HL-60 (cell line): ENCODE results near the gene TGIF1.

Source experiments
- DNase-seq, 2 experiments: peaks; one replicate each; pipeline ENCODE4 v3.0.0-alpha.2; 2010 to 2020; ENCODE audit warnings: low read depth in 1 of 2, low spot score in 1 of 2
- H3K27ac ChIP-seq: fragments of 250-450 bp; sonication (Bioruptor Pico); replicated peaks from 2 replicates; pipeline ENCODE4 v1.5.1; 2020; ENCODE audit warnings: mild to moderate bottlenecking, moderate library complexity
- H3K27me3 ChIP-seq: fragments of 250-450 bp; sonication (Bioruptor Pico); 2 replicates; pipeline ENCODE4 v1.5.1; 2021; ENCODE audit warnings: mild to moderate bottlenecking, moderate library complexity; ENCODE audit not compliant: insufficient read depth, poor library complexity, severe bottlenecking
- H3K4me3 ChIP-seq: replicated peaks from 2 replicates; pipeline ENCODE4 v1.5.1; 2011; ENCODE audit warnings: mild to moderate bottlenecking, control low read depth, low read length; ENCODE audit not compliant: insufficient read depth
- CTCF ChIP-seq: IDR thresholded peaks from one replicate; pipeline ENCODE4 v1.5.1; 2011; ENCODE audit warnings: low read length, control low read depth, inconsistent platforms; ENCODE audit not compliant: insufficient read depth
- GABPA ChIP-seq: IDR thresholded peaks from 2 replicates; pipeline ENCODE4 v1.6.1; 2012; ENCODE audit warnings: low read depth
- POLR2AphosphoS5 ChIP-seq: IDR thresholded peaks from 2 replicates; pipeline ENCODE4 v1.6.1; 2012; ENCODE audit warnings: low read depth
- REST ChIP-seq: IDR thresholded peaks from 2 replicates; pipeline ENCODE4 v1.6.1; 2012; ENCODE audit warnings: low read depth; ENCODE audit not compliant: insufficient replicate concordance
- SPI1 ChIP-seq: IDR thresholded peaks from 2 replicates; pipeline ENCODE4 v1.6.1; 2012; ENCODE audit warnings: low read depth, mild to moderate bottlenecking, borderline replicate concordance

Gene TGIF1

GRCh38 chr18:3498698-3499471 lies 48.9 kb downstream of the TGIF1 start:
- H3K27ac ChIP-seq: no peak overlapping the region
- peaks cover 12% of the 10 kb centered on the region for H3K27me3 ChIP-seq
- peak overlapping the region; percentile 41 for H3K4me3 ChIP-seq
- TF ChIP-seq SPI1 (no peak), REST (no peak), CTCF (no peak), GABPA (no peak), POLR2AphosphoS5 (no peak)
- peak in 1 of 2 experiments; percentile 23 for DNase-seq

- Histone ChIP-seq H3K27ac (no peak overlapping the region), H3K27me3 (peaks cover 12% of the 10 kb centered on the region), H3K4me3 (no peak overlapping the region; the same call in 1 of the 2 replicates)
- no peak for DNase-seq
- TF ChIP-seq SPI1: peak; percentile 26; the same call in 1 of the 2 replicates
- no peak for TF ChIP-seq CTCF
- TF ChIP-seq GABPA: no peak
- no peak for TF ChIP-seq REST
- TF ChIP-seq POLR2AphosphoS5: no peak
Observed at GRCh38 chr18:3499501-3499900, 49.5 kb downstream of the TGIF1 start.

- DNase-seq: no peak
- H3K27ac ChIP-seq: no peak overlapping the region
- no peak for TF ChIP-seq REST
- TF ChIP-seq POLR2AphosphoS5: no peak
- no peak for TF ChIP-seq GABPA
- no peak for TF ChIP-seq CTCF
- no peak for TF ChIP-seq SPI1
Observed at GRCh38 chr18:3500016-3500415, 50.0 kb downstream of the TGIF1 start.

More at GRCh38 chr18:3500016-3500415, 50.0 kb downstream of the TGIF1 start:
- peaks cover 12% of the 10 kb centered on the region for H3K27me3 ChIP-seq
- no peak overlapping the region for H3K4me3 ChIP-seq
